Heart right ventricle (tissue), 16 donors: ENCODE results near the gene FXYD3. TPM values are rescaled to one million over a fixed set of nuclear protein-coding genes. Genes with fewer than 3 reads are reported as not detected.

Experiments
- ATAC-seq, 8 donors: fragments of 200-7000 bp; cut with Tn5 transposase; one replicate each; pipeline ENCODE4 v1.9.1; 2020; ENCODE audit warnings: mild to moderate bottlenecking in 8 of 8, moderate library complexity in 8 of 8, moderate number of reproducible peaks in 1 of 8
- DNase-seq, 2 donors: peaks; one replicate each; pipeline ENCODE4 v3.0.0-alpha.2; 2020
- H3K27ac ChIP-seq, 10 donors: fragments of 200-600 bp; sonication (generic) in 2 of 10; one replicate each; pipeline versions ENCODE4 v1.5.0 to v1.8.0; 2020 to 2022; ENCODE audit warnings: mild to moderate bottlenecking in 3 of 10
- H3K27me3 ChIP-seq, 7 donors: fragments of 200-600 bp; one replicate each; pipeline ENCODE4 v1.8.0; 2021 to 2022; ENCODE audit warnings: mild to moderate bottlenecking in 2 of 7
- H3K36me3 ChIP-seq, 9 donors: fragments of 200-600 bp; sonication (generic) in 1 of 9; one replicate each; pipeline versions ENCODE4 v1.5.0 to v1.8.0; 2020 to 2022; ENCODE audit warnings: mild to moderate bottlenecking in 2 of 9
- H3K4me1 ChIP-seq, 9 donors: fragments of 200-600 bp; sonication (generic) in 1 of 9; one replicate each; pipeline versions ENCODE4 v1.5.0 to v1.8.0; 2020 to 2022; ENCODE audit warnings: mild to moderate bottlenecking in 4 of 9
- H3K4me3 ChIP-seq, 10 donors: fragments of 200-600 bp; sonication (generic) in 2 of 10; one replicate each; pipeline versions ENCODE4 v1.5.0 to v1.8.0; 2020 to 2022; ENCODE audit warnings: mild to moderate bottlenecking in 7 of 10, moderate library complexity in 2 of 10
- H3K9me3 ChIP-seq, 11 donors: fragments of 200-600 bp in 10 of 11; sonication (generic) in 2 of 11; one replicate each; pipeline versions ENCODE4 v1.5.0 to v1.8.0; 2013 to 2022; ENCODE audit warnings: mild to moderate bottlenecking in 2 of 11, control low read depth in 1 of 11, moderate library complexity in 1 of 11
- WGBS, 2 donors: extraction: QIAGEN DNeasy Blood & Tissue Kit; methylation state at CpG; one replicate each; pipeline ENCODE4 v1.1.7; 2013; ENCODE audit warnings: inconsistent platforms in 1 of 2; 5-methylcytosine and 5-hydroxymethylcytosine counted together
- intact Hi-C, 10 donors: fragments of 100-400 bp; cut with DNase I; formaldehyde crosslinking; loops; one replicate each; pipeline versions ENCODE4 v1.11.1 to v1.14.2; 2022
- polyA plus RNA-seq, 2 donors: library from polyadenylated mRNA; stranded (reverse); fragments of 200-250 nt; gene quantifications; one replicate each; pipeline ENCODE4 v1.2.3, GENCODE V29; 2013
- total RNA-seq, 10 donors: library from RNA; stranded (reverse); fragmentation: NEBNext Ultra II Directional in 3 of 10; extraction: Animal tissue kit (Norgen Biotek cat#: 25700) in 3 of 10; gene quantifications; one replicate each; pipeline versions ENCODE4 v1.2.1 to v1.2.4, GENCODE V29; 2021 to 2023
- TF ChIP-seq, protein P1 (sequence below), 9 donors: fragments of 200-600 bp; sonication (generic) in 2 of 9; IDR thresholded peaks; one replicate each; pipeline versions ENCODE4 v1.5.0 to v1.8.0; 2021 to 2022; ENCODE audit warnings: antibody characterized with exemption in 9 of 9, mild to moderate bottlenecking in 5 of 9, moderate library complexity in 1 of 9
- donor health status: Arrhythmogenic right ventricular cardiomyopathy.
- donor health status: ischemic (EF 13 %, LVEDD 7.1; RV severe dilation, severe dysfunction).
- donor health status: healthy with polysubstance abuse.
- donor health status: DM: no; HTN: yes; CAD: no.
- donor health status: DM: no; HTN: no; CAD: no.
- donor health status: ischemic (EF 25% LVEDD 6.9; RV normal size, moderate dysfunction).
- donor health status: ischemic (EF 25% LVEDD 5.7; RV mildly dilated, moderate dysfunction).
- donor health status: healthy.
- donor health status: DM: yes; HTN: yes; CAD: no.
- donor health status: Ischemic cardiomyopathy.
- donor health status: ischemic (EF 35%, LVEDD 5.7; RV mildly dilated, moderate dysfunction).
- donor health status: nonischemic (EF 11% LVEDD 7.7; RV severe dilation, severe dysfunction).
- donor health status: DM: yes; HTN: yes; CAD: no.
- donor health status: PGD.
- donor health status: ischemic (EF 29% LVEDD 5.4; RV normal size, mild dysfunction).
- donor health status: nonischemic (EF 23%, LVEDD 6.1; RV moderate dilation, normal function).

Gene FXYD3
- total and polyA plus RNA-seq, 12 donors = 0.51 to 2.7 (median 0.78) TPM; not detected in 3

DNA sequence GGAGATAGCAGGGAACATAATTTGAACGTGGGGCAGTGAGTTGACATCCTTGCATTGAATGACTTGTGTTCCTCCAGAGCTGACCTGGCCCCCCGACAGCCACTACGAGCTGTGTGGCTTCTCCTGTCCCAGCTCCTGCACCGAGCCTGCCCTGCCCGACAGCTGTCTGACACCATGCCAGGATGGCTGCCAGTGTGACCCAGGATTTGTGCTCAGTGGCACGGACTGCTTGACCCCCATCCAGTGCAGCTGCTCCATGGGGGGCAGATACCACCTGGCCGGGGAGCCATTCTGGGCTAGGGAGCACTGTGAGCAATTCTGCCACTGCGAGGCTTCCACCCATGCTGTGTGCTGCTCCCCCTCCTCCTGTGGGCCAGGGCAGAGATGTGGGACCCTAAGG lies 29.2 kb upstream of the FXYD3 start:
- Histone ChIP-seq H3K36me3 (no peaks in the 10 kb centered on the region), H3K4me3 (no peak overlapping the region), H3K9me3 (no peaks in the 10 kb centered on the region), H3K27me3 (peaks cover 0 to 27% (median 10%) of the 10 kb centered on the region in 7 donors), H3K27ac (no peak overlapping the region), H3K4me1 (peaks cover 0 to 10% (median 9%) of the 10 kb centered on the region in 9 donors)
- TF ChIP-seq, protein P1, sequence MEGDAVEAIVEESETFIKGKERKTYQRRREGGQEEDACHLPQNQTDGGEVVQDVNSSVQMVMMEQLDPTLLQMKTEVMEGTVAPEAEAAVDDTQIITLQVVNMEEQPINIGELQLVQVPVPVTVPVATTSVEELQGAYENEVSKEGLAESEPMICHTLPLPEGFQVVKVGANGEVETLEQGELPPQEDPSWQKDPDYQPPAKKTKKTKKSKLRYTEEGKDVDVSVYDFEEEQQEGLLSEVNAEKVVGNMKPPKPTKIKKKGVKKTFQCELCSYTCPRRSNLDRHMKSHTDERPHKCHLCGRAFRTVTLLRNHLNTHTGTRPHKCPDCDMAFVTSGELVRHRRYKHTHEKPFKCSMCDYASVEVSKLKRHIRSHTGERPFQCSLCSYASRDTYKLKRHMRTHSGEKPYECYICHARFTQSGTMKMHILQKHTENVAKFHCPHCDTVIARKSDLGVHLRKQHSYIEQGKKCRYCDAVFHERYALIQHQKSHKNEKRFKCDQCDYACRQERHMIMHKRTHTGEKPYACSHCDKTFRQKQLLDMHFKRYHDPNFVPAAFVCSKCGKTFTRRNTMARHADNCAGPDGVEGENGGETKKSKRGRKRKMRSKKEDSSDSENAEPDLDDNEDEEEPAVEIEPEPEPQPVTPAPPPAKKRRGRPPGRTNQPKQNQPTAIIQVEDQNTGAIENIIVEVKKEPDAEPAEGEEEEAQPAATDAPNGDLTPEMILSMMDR (IDR thresholded peaks at IDR 0.05) = no peak
- ATAC-seq = no peak
- DNase-seq = no peak
- WGBS, 2 donors = 72 to 80% methylated on average over 8 of the region's 8 CpGs
- intact Hi-C loops = loop anchor here in 3 of 10 donors (5.0 to 10.0 kb wide), 3 partner anchors 34 to 112 kb away; no protein-coding TSS in a partner anchor

DNA sequence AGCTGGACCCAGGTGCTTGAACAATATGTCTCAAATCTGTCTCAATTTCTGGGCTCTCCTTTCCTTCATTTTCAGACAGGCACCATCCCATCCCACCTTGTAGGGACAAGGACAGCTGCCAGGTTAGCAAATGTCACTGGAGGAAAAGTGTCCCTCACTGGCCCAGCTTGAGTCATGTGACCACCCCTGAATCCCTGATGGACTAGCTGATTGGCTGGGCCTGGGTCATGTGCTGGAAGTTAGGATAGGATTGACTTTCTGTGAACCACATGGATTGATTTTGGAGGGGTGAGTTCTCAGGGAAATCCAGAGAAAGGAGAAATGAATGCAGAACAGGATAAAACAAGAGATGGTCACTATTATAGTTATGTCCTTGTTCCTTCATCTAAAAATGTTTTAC lies 28.2 kb upstream of the FXYD3 start:
- Histone ChIP-seq H3K36me3 (no peaks in the 10 kb centered on the region), H3K27me3 (peaks cover 0 to 35% (median 13%) of the 10 kb centered on the region in 7 donors), H3K4me3 (no peak overlapping the region), H3K27ac (no peak overlapping the region), H3K4me1 (peaks cover 0 to 10% (median 9%) of the 10 kb centered on the region in 9 donors), H3K9me3 (no peaks in the 10 kb centered on the region)
- DNase-seq (no peak), ATAC-seq (no peak)
- intact Hi-C loops = loop anchor here in 3 of 10 donors (5.0 to 10.0 kb wide), 3 partner anchors 35 to 113 kb away; no protein-coding TSS in a partner anchor
- TF ChIP-seq, protein P1 (IDR thresholded peaks at IDR 0.05) = no peak

GRCh38 chr19:35088131-35088913 lies 27.3 kb upstream of the FXYD3 start:
- DNase-seq (no peak), ATAC-seq (no peak)
- H3K9me3 ChIP-seq = no peaks in the 10 kb centered on the region
- H3K27ac ChIP-seq = no peak overlapping the region
- peaks cover 0 to 10% (median 9%) of the 10 kb centered on the region in 9 donors for H3K4me1 ChIP-seq
- H3K4me3 ChIP-seq = no peak overlapping the region
- TF ChIP-seq, protein P1 (IDR thresholded peaks at IDR 0.05) = no peak
- peaks cover 0 to 35% (median 13%) of the 10 kb centered on the region in 7 donors for H3K27me3 ChIP-seq
- intact Hi-C loops = loop anchor here in 3 of 10 donors (5.0 to 10.0 kb wide), 3 partner anchors 36 to 114 kb away; no protein-coding TSS in a partner anchor
- no peaks in the 10 kb centered on the region for H3K36me3 ChIP-seq
- WGBS, 2 donors = 73% methylated on average over 8 of the region's 8 CpGs

GRCh38 chr19:35089554-35089953 lies 26.1 kb upstream of the FXYD3 start:
- WGBS, 2 donors = 85 to 90% methylated on average over 8 of the region's 8 CpGs
- peaks cover 0 to 10% (median 9%) of the 10 kb centered on the region in 9 donors for H3K4me1 ChIP-seq
- ATAC-seq (no peak), DNase-seq (no peak)
- TF ChIP-seq, protein P1 (IDR thresholded peaks at IDR 0.05) = no peak
- no peaks in the 10 kb centered on the region for H3K9me3 ChIP-seq
- H3K27ac ChIP-seq = no peak overlapping the region
- H3K36me3 ChIP-seq = no peaks in the 10 kb centered on the region
- peaks cover 0 to 35% (median 13%) of the 10 kb centered on the region in 7 donors for H3K27me3 ChIP-seq
- intact Hi-C loops = loop anchor here in 3 of 10 donors (5.0 to 10.0 kb wide), 3 partner anchors 37 to 115 kb away; no protein-coding TSS in a partner anchor
- no peak overlapping the region for H3K4me3 ChIP-seq
